COLO668 (cell line): ENCODE results near the gene KDM2A.

Experiments used
- DNase-seq: peaks from one replicate; lab custom pipeline; 2025; ENCODE audit not compliant: unreplicated experiment; lab: John Stamatoyannopoulos, UW

The KDM2A gene

GRCh38 chr11:67300256-67300755, 181.2 kb downstream of the KDM2A start:
- no peak for DNase-seq

- DNase-seq = no peak
Observed at GRCh38 chr11:67300756-67301312, 181.8 kb downstream of the KDM2A start.

- DNase-seq = no peak
Observed at GRCh38 chr11:67301313-67301921, 182.4 kb downstream of the KDM2A start.

- peak; percentile 79 for DNase-seq
Observed at GRCh38 chr11:67301951-67302516, 183.0 kb downstream of the KDM2A start.

- peak; percentile 58 for DNase-seq
Observed at GRCh38 chr11:67302571-67303131, 183.6 kb downstream of the KDM2A start.

- DNase-seq = peak; percentile 88
Observed at GRCh38 chr11:67303132-67303834, 184.2 kb downstream of the KDM2A start, which contains the start of gene SSH3. TSS of gene SSH3 (plus strand) at chr11:67303530. CDS start at chr11:67303626, 96 bp downstream.

- DNase-seq = peak; percentile 44
Observed at GRCh38 chr11:67303835-67304411, 184.9 kb downstream of the KDM2A start.

GRCh38 chr11:67304511-67305113, 185.5 kb downstream of the KDM2A start:
- DNase-seq = peak; percentile 28

GRCh38 chr11:67306769-67307544, 187.9 kb downstream of the KDM2A start:
- no peak for DNase-seq

- DNase-seq = no peak
Observed at GRCh38 chr11:67307545-67308001, 188.5 kb downstream of the KDM2A start.
